SK-N-MC (cell line): ENCODE measurements around the gene NPSR1.

Source experiments
- DNase-seq: peaks from one replicate; pipeline ENCODE4 v3.0.0-alpha.2; 2011; ENCODE audit warnings: low read depth, low spot score
- H3K27ac ChIP-seq: fragments of 200-600 bp; sonication (generic); 2 replicates; pipeline ENCODE4 v1.5.1; 2016; ENCODE audit warnings: mixed run types
- H3K36me3 ChIP-seq: fragments of 200-600 bp; sonication (generic); 2 replicates; pipeline ENCODE4 v1.6.1; 2017; ENCODE audit warnings: antibody characterized with exemption, low read length, mixed read lengths; ENCODE audit not compliant: insufficient read depth
- H3K4me3 ChIP-seq: fragments of 200-600 bp; sonication (generic); 2 replicates; pipeline ENCODE4 v1.5.1; 2016
- H3K9ac ChIP-seq: fragments of 200-600 bp; sonication (generic); 2 replicates; pipeline ENCODE4 v1.8.0; 2017; ENCODE audit warnings: mixed run types, mixed read lengths; ENCODE audit not compliant: insufficient read length
- H3K9me3 ChIP-seq: fragments of 200-600 bp; sonication (generic); 2 replicates; pipeline ENCODE4 v1.6.1; 2017; ENCODE audit warnings: low read depth, mild to moderate bottlenecking, antibody characterized with exemption, low read length, moderate library complexity, mixed read lengths
- EZH2 ChIP-seq: fragments of 200-600 bp; sonication (generic); IDR thresholded peaks from one replicate; pipeline ENCODE4 v1.6.1; 2017; ENCODE audit warnings: antibody characterized with exemption
- FOXP2 ChIP-seq: optimal IDR thresholded peaks from 2 replicates; pipeline ENCODE3; 2011; ENCODE audit warnings: mild to moderate bottlenecking, moderate library complexity; ENCODE audit not compliant: insufficient read depth; ENCODE audit errors: extremely low read length, control extremely low read depth
- POLR2AphosphoS5 ChIP-seq: IDR thresholded peaks from 2 replicates; pipeline ENCODE4 v1.6.1; 2012; ENCODE audit warnings: mild to moderate bottlenecking, low read depth, low read length, borderline replicate concordance

The NPSR1 gene

DNA sequence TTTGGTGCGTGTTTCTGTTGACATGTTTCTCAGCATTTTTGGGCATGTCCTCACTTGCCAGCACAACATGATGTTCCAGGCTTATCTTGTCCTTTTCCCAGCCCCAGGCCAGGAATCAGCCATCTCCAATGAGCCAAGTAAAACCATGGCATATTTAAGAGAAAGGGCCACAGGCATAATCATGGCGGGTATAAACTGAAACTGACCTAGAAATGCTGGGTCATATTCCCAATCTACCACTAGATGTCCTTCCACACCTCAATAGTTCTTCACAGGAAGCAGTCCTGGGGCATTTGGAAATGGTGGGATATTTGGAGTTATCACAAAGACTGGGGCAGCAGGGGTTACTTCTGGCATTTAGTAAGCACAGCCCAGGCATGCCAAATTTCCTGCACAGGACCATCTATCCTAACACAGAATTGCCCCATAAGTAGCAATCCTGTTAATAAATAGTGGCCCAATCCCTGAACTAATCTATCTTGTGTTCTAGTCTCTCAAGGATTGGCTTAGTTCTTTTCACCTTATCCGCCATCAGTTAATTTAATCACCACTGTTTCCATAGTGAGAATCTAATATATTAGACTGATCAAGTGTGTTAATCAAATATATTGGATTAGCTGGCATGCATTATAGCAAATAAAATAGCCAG, 101.6 kb downstream of the NPSR1 start:
- Histone ChIP-seq H3K27ac (no peak overlapping the region), H3K4me3 (no peak overlapping the region), H3K9ac (no peak overlapping the region), H3K36me3 (no peaks in the 10 kb centered on the region), H3K9me3 (no peaks in the 10 kb centered on the region)
- no peak for TF ChIP-seq EZH2
- no peak for TF ChIP-seq FOXP2
- TF ChIP-seq POLR2AphosphoS5 = no peak
- DNase-seq = peak; percentile 12

- DNase-seq = no peak
- Histone ChIP-seq H3K9me3 (no peaks in the 10 kb centered on the region), H3K27ac (no peak overlapping the region), H3K36me3 (no peaks in the 10 kb centered on the region), H3K9ac (no peak overlapping the region), H3K4me3 (no peak overlapping the region)
- TF ChIP-seq FOXP2 (no peak), POLR2AphosphoS5 (no peak), EZH2 (no peak)
These were observed 102.3 kb downstream of the NPSR1 start for GRCh38 chr7:34760271-34760670.

DNA sequence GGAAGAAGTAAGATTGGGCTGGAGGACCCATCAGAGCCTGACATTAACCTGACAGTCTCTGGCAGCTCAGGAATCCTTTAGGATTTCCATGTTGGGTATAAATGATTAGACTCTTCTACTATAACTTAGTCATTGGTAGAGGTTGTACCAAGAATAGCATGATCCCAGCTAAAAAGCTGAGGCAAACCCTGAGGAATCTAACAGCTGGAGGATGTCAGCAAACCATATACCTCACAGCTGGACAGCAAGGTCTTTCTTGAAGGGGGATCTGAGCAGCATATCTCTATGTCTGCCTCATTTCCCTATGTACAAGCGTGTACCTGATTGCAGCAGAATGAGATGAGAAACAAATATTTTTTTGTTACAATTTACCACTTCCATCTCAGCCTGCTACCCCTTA, 103.2 kb downstream of the NPSR1 start:
- no peak overlapping the region for H3K4me3 ChIP-seq
- no peak for TF ChIP-seq EZH2
- TF ChIP-seq POLR2AphosphoS5 = no peak
- TF ChIP-seq FOXP2 = no peak

DNA sequence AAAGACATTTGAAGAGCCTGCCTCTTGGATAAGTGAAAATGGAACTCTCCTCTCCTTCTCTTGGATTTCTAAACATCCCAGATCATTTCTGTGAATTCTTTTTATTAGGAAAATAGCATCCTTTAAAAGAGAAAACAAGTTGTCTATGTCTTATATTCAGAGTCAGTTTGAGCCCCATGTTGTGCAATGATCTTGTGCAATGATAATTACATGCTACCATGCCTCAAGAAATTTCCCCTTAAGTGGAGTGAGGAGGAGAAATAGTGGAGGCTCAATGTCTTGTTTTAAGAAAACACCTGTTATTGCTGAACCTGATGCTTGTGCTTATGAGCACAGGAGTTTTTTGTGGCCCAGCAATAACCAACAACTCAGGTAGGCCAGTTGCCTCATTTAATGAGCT, 103.6 kb downstream of the NPSR1 start:
- no peaks in the 10 kb centered on the region for H3K36me3 ChIP-seq
- no peak overlapping the region for H3K9ac ChIP-seq
- no peaks in the 10 kb centered on the region for H3K9me3 ChIP-seq
- TF ChIP-seq POLR2AphosphoS5 (no peak), EZH2 (no peak)
- DNase-seq = peak; percentile 10
- no peak overlapping the region for H3K27ac ChIP-seq
- no peak overlapping the region for H3K4me3 ChIP-seq

More for the DNA sequence above, 103.2 kb downstream of the NPSR1 start:
- Histone ChIP-seq H3K9ac (no peak overlapping the region), H3K9me3 (no peaks in the 10 kb centered on the region), H3K36me3 (no peaks in the 10 kb centered on the region), H3K27ac (no peak overlapping the region)
- DNase-seq = no peak

DNA sequence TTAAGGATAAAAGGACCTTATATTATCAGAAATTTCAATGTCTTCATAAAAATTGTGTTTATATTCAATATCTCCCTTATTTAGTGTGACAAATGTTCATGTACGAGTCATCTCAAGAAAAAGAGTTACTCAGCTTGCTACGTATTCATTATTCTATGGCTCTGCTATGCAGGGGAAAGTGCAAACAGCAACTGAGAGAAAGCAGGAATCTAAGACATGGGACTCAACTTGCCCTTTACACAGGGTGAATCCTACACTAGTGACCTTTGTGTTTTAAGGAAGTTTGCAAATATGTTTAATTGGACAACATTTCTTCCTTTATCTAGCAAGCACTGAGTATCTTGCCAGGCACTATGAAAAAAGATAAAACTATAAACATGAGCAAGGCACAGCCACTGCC, 104.7 kb downstream of the NPSR1 start:
- no peak for DNase-seq
- Histone ChIP-seq H3K9ac (no peak overlapping the region), H3K4me3 (no peak overlapping the region), H3K9me3 (no peaks in the 10 kb centered on the region), H3K36me3 (no peaks in the 10 kb centered on the region), H3K27ac (no peak overlapping the region)
- TF ChIP-seq POLR2AphosphoS5 (no peak), FOXP2 (no peak), EZH2 (no peak)

DNA sequence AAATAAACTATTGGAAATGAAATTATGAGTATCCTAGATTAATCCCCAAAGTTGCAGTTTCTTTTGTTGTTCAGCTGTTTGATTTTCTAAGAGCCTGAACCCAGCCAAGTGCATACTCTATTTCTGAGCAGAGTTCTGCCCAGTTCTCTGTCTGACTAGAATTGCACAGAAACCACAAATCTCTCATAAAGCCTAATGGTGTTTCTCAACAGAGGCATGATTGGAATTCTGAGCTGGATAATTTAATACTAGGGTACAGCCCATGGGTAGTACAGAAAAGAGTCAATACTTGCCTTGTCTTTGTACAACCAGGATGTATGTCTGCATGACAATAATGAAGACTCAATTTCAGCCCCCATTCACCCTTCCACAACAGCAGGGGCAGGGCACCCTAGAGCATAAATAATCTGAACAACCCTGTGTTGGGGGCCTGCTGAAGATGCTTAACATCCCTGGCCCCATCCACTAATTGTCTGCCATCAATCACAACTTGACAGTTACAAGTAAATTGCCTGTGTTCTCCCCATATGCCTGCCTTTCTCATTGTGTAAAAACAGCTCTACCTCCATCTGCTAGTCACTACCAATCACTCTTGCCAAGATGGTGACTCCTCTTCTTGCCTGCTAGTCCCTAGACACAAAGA, 114.4 kb downstream of the NPSR1 start:
- DNase-seq = no peak
- Histone ChIP-seq H3K27ac (no peak overlapping the region), H3K4me3 (no peak overlapping the region), H3K9ac (no peak overlapping the region), H3K36me3 (no peaks in the 10 kb centered on the region), H3K9me3 (no peaks in the 10 kb centered on the region)
- TF ChIP-seq POLR2AphosphoS5 (no peak), EZH2 (no peak), FOXP2 (no peak)

DNA sequence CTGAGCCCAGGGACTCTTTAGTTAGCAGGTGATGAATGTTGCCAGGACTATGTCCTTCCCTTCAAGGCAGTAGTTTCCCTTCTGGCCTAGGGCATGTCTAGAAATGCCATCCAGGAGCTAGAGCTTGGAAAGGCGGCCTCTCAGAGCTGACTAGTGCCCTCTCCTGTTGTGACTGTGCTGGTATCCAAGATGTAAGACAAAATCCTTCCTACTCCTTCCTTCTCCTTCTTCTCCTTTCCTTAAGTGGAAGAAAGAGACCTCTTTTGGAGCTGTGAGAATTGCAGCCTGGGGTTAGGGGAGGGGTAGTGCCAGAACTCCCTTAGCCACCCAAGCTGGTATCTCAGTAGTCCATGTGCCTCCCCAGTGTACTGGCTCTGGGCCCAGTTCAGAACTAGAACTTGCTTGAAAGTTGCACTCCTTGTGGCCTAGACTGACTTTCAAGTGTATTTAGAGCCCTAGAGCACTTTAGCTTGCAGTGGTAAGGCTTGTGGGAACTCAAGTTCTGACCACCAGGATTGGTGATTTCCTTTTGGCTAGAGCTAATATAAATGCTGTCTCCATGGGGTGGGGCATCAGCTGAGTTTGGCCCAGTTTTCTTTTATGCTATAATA, 118.8 kb downstream of the NPSR1 start:
- no peak for DNase-seq
- TF ChIP-seq FOXP2 (no peak), EZH2 (no peak), POLR2AphosphoS5 (no peak)

GRCh38 chr7:34780546-34780945, 122.5 kb downstream of the NPSR1 start:
- no peak overlapping the region for H3K27ac ChIP-seq
- H3K9ac ChIP-seq = no peak overlapping the region
- H3K4me3 ChIP-seq = no peak overlapping the region
- DNase-seq = no peak
- no peak for TF ChIP-seq FOXP2
- no peak for TF ChIP-seq POLR2AphosphoS5
- no peak for TF ChIP-seq EZH2
- no peaks in the 10 kb centered on the region for H3K9me3 ChIP-seq
- H3K36me3 ChIP-seq = no peaks in the 10 kb centered on the region

More for the DNA sequence above, 118.8 kb downstream of the NPSR1 start:
- no peaks in the 10 kb centered on the region for H3K36me3 ChIP-seq
- H3K27ac ChIP-seq = no peak overlapping the region
- H3K9ac ChIP-seq = no peak overlapping the region
- no peak overlapping the region for H3K4me3 ChIP-seq
- H3K9me3 ChIP-seq = no peaks in the 10 kb centered on the region
